ENCODE data around the gene CDH4. TPM values are rescaled to one million over a fixed set of nuclear protein-coding genes. Genes with fewer than 3 reads are reported as not detected.

CDH4 gene
- total and polyA plus RNA-seq, 4 experiments from 2014 or later, result 0.39 to 1.1 (median 0.41) TPM; not detected in 1

DNA sequence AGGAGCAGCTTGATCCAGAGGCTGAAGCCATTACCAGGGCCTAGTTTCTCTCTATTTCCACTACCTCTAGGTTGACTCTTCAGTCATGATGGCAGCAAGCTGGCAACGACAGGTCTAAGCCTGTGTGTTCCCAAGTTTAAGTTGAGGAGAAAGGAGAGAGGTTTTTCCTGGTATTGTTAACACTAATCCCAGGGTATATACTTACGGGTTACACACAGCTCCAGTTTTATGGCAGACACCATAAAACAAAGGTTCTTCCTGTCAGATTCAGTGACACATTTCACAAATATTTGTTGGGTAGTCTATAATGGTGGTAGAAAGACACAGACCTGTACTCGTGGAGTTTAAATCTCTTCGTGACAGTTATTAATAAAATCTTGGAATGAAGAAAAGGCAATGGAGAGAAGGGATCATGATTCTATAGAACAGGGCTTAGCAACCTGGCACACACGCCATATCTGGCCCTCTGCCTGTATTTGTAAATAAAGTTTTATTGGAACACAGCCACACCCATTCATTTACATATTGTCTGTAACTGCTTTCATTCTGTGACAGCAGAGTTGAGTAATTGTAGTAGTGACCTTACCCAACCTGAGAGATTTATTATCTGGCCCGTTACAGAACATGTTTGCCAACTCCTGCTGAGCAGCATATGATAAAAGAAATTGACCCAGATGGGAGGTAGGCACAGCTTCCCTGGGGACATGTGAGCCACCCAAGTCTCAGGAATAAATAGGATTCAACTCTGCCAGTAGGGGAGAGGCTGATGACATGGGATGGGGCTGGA lies 323.3 kb downstream of the CDH4 start:
- H3K4me3 Mint-ChIP-seq, result no peak overlapping the region
- no peak overlapping the region for H3K27ac ChIP-seq (ENCODE audit: low read depth, low read length)
- peaks cover 0 to 4% (median 0%) of the 10 kb centered on the region in 8 donors for H3K9me3 Mint-ChIP-seq
- peaks cover 2 to 3% of the 10 kb centered on the region in 2 donors for H3K27me3 Mint-ChIP-seq
- no peaks in the 10 kb centered on the region for H3K9me3 ChIP-seq (ENCODE audit: control insufficient read depth in 1 of 2, low read length in 2 of 2)
- no peaks in the 10 kb centered on the region for H3K36me3 ChIP-seq (ENCODE audit: insufficient read depth, low read length)
- no peaks in the 10 kb centered on the region for H3K4me1 Mint-ChIP-seq
- DNase-seq, result no peak
- intact Hi-C loops (cut with micrococcal nuclease), result no loop called here
- H3K36me3 Mint-ChIP-seq, result no peaks in the 10 kb centered on the region
- H3K27me3 ChIP-seq (ENCODE audit: insufficient read depth, low read length), result no peaks in the 10 kb centered on the region
- ChIA-PET CTCF (ENCODE audit: partially characterized antibody) (no interaction called here), POLR2A (ENCODE audit: partially characterized antibody) (no interaction called here)
- no peak overlapping the region for H3K4me3 ChIP-seq (ENCODE audit: low read length in 2 of 2)
- H3K27ac Mint-ChIP-seq, result no peak overlapping the region
- no peaks in the 10 kb centered on the region for H3K4me1 ChIP-seq (ENCODE audit: insufficient read depth, low read length)

DNA sequence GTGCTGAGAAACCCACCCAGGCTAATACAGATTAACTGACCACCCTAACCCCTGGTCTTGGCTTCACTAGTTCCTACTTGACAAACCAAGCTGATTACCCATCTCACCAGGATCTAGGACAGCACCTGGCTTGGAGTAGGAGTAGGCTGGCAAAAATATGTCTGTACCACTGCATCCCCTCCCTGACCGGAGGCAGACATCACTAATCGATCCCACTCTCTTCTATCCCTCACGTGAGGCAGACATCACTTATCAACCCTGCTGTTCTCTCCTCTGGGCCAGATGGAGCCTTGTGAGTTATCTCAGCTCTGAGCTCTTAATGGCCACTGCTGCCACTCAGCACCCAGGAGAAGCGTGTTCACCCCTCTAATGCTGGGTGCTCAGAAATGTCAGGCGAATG lies 324.3 kb downstream of the CDH4 start:
- Mint-ChIP-seq H3K4me1 (no peaks in the 10 kb centered on the region), H3K9me3 (peaks cover 0 to 4% (median 0%) of the 10 kb centered on the region in 8 donors), H3K27ac (no peak overlapping the region), H3K4me3 (no peak overlapping the region), H3K36me3 (no peaks in the 10 kb centered on the region), H3K27me3 (peaks cover 2 to 3% of the 10 kb centered on the region in 2 donors)
- Histone ChIP-seq H3K4me3 (ENCODE audit: low read length in 2 of 2) (no peak overlapping the region), H3K36me3 (ENCODE audit: insufficient read depth, low read length) (no peaks in the 10 kb centered on the region), H3K4me1 (ENCODE audit: insufficient read depth, low read length) (no peaks in the 10 kb centered on the region), H3K9me3 (ENCODE audit: control insufficient read depth in 1 of 2, low read length in 2 of 2) (no peaks in the 10 kb centered on the region), H3K27ac (ENCODE audit: low read depth, low read length) (no peak overlapping the region), H3K27me3 (ENCODE audit: insufficient read depth, low read length) (no peaks in the 10 kb centered on the region)
- DNase-seq, result no peak
- ChIA-PET POLR2A (ENCODE audit: partially characterized antibody) (no interaction called here), CTCF (ENCODE audit: partially characterized antibody) (no interaction called here)
- intact Hi-C loops (cut with micrococcal nuclease), result no loop called here

DNA sequence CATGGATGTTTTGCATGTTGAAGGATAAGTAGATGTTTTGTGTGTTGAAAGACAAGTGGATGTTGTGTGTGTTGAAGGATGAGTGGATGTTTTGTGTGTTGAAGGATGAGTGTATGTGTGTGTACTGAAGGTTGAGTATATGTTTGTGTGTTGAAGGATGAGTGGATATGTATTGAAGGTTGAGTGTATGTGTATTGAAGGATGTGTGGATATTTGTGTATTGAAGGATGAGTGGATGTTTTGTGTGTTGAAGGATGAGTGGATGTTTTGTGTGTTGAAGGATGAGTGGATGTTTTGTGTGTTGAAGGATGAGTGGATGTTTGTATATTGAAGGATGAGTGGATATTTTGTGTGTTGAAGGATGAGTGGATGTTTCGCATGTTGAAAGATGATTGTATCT lies 325.0 kb downstream of the CDH4 start:
- Mint-ChIP-seq H3K27me3 (peaks cover 2 to 3% of the 10 kb centered on the region in 2 donors), H3K36me3 (no peaks in the 10 kb centered on the region), H3K27ac (no peak overlapping the region), H3K4me1 (no peaks in the 10 kb centered on the region), H3K9me3 (peaks cover 0 to 4% (median 0%) of the 10 kb centered on the region in 8 donors), H3K4me3 (no peak overlapping the region)
- H3K4me1 ChIP-seq (ENCODE audit: insufficient read depth, low read length), result no peaks in the 10 kb centered on the region
- no peak for DNase-seq
- no peak overlapping the region for H3K27ac ChIP-seq (ENCODE audit: low read depth, low read length)
- intact Hi-C loops (cut with micrococcal nuclease), result no loop called here
- ChIA-PET CTCF (ENCODE audit: partially characterized antibody) (no interaction called here), POLR2A (ENCODE audit: partially characterized antibody) (no interaction called here)
- H3K27me3 ChIP-seq (ENCODE audit: insufficient read depth, low read length), result no peaks in the 10 kb centered on the region
- H3K4me3 ChIP-seq (ENCODE audit: low read length in 2 of 2), result no peak overlapping the region
- H3K9me3 ChIP-seq (ENCODE audit: control insufficient read depth in 1 of 2, low read length in 2 of 2), result no peaks in the 10 kb centered on the region
- no peaks in the 10 kb centered on the region for H3K36me3 ChIP-seq (ENCODE audit: insufficient read depth, low read length)

DNA sequence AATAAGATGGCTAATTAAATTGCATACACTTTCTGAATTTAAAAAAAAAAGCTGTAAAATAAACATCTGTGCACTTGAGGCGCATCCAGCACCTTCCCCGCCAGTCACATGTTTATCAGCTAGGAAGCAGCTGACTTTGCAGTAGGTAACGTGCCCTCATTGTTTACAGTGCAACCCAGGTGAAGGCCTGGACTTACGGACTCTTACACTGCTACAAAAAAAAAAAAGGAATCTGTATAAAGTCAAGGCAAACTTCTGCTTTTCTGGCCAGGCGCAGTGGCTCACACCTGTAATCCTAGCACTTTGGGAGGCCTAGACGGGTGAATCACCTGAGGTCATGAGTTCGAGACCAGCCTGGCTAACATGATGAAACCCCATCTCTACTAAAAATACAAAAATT lies 327.8 kb downstream of the CDH4 start:
- DNase-seq, result no peak
- Histone ChIP-seq H3K27me3 (ENCODE audit: insufficient read depth, low read length) (no peaks in the 10 kb centered on the region), H3K36me3 (ENCODE audit: insufficient read depth, low read length) (no peaks in the 10 kb centered on the region), H3K4me3 (ENCODE audit: low read length in 2 of 2) (no peak overlapping the region), H3K4me1 (ENCODE audit: insufficient read depth, low read length) (no peaks in the 10 kb centered on the region), H3K9me3 (ENCODE audit: control insufficient read depth in 1 of 2, low read length in 2 of 2) (no peaks in the 10 kb centered on the region), H3K27ac (ENCODE audit: low read depth, low read length) (no peak overlapping the region)
- CTCF ChIA-PET (ENCODE audit: partially characterized antibody), result no interaction called here
- Mint-ChIP-seq H3K27me3 (peaks cover 0 to 3% of the 10 kb centered on the region in 2 donors), H3K4me3 (no peak overlapping the region), H3K27ac (no peak overlapping the region), H3K9me3 (peaks cover 0 to 3% (median 0%) of the 10 kb centered on the region in 8 donors), H3K36me3 (no peaks in the 10 kb centered on the region), H3K4me1 (no peaks in the 10 kb centered on the region)
- POLR2A ChIA-PET (ENCODE audit: partially characterized antibody), result no interaction called here
- intact Hi-C loops (cut with micrococcal nuclease), result no loop called here

DNA sequence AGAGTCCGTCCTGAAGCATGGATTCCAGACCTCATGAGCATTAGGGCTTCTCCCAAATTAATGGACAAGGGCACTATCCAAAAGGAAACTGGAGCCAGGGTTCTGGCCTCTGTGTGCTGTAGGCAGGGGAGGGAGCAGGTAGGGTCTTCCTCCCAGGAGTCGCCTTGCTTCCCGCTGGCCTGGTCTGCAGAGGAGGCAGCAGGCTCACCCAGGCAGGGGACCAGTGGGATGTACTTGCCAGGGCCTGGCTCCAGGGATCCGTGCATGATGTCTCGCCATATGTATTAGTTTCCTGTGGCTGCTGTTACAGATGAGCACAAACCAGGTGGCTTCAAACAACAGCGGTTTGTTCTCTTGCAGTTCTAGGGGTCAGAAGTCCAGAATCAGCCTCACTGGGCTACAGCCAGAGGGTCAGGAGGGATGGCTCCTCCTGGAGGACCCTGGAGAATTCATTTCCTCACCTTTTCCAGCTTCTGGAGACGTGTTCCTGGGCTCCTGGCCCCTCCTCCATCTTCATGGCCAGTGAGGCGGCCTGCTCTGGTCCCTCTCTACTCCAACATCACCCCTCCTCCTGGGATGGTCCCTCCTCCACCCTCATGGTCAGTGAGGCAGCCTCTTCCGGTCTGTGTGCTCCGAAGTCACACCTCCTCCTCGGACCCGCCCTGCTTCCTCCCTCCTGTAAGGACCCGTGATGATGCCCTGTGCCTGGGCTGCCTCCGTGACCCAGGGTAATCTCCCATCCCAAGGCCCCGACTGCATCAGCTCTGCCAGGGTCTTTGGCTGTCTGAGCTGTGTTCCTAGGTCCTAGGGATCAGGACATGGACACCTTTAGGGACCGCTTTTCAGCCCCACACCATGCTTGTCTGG lies 329.1 kb downstream of the CDH4 start:
- intact Hi-C loops (cut with micrococcal nuclease), result no loop called here
- H3K4me1 Mint-ChIP-seq, result no peaks in the 10 kb centered on the region
- CTCF ChIA-PET (ENCODE audit: partially characterized antibody), result no interaction called here

DNA sequence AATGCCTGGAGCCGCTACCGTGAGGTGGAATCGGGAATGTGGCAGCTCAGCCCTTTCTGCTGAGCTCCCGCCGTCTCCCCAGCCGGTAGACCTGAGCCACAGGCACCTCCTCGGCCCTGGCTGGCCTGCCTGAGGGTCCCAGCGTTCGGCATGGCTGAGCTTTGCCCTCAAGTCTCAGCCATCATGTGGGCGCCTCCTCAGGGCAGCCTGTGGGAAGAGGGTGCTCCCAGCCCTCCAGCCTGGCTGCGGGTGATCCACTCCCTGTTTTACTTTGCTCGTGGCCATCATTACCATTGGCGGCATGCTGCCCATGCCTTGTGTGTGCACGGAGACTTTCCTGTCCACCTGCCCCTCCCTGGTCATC lies 329.7 kb downstream of the CDH4 start:
- DNase-seq, result no peak
- H3K27ac Mint-ChIP-seq, result no peak overlapping the region
- peaks cover 0 to 3% (median 0%) of the 10 kb centered on the region in 8 donors for H3K9me3 Mint-ChIP-seq
- CTCF ChIA-PET (ENCODE audit: partially characterized antibody), result no interaction called here
- no peaks in the 10 kb centered on the region for H3K4me1 Mint-ChIP-seq
- Histone ChIP-seq H3K4me1 (ENCODE audit: insufficient read depth, low read length) (no peaks in the 10 kb centered on the region), H3K27ac (ENCODE audit: low read depth, low read length) (no peak overlapping the region), H3K36me3 (ENCODE audit: insufficient read depth, low read length) (no peaks in the 10 kb centered on the region), H3K27me3 (ENCODE audit: insufficient read depth, low read length) (no peaks in the 10 kb centered on the region), H3K4me3 (ENCODE audit: low read length in 2 of 2) (no peak overlapping the region), H3K9me3 (ENCODE audit: control insufficient read depth in 1 of 2, low read length in 2 of 2) (no peaks in the 10 kb centered on the region)
- peaks cover 0 to 3% of the 10 kb centered on the region in 2 donors for H3K27me3 Mint-ChIP-seq
- intact Hi-C loops (cut with micrococcal nuclease), result no loop called here
- H3K36me3 Mint-ChIP-seq, result no peaks in the 10 kb centered on the region
- H3K4me3 Mint-ChIP-seq, result no peak overlapping the region
- POLR2A ChIA-PET (ENCODE audit: partially characterized antibody), result no interaction called here

More for the DNA sequence above, 329.1 kb downstream of the CDH4 start:
- POLR2A ChIA-PET (ENCODE audit: partially characterized antibody), result no interaction called here
- H3K4me1 ChIP-seq (ENCODE audit: insufficient read depth, low read length), result no peaks in the 10 kb centered on the region
- H3K9me3 Mint-ChIP-seq, result peaks cover 0 to 3% (median 0%) of the 10 kb centered on the region in 8 donors
- no peak for DNase-seq
- H3K27ac Mint-ChIP-seq, result no peak overlapping the region
- H3K4me3 Mint-ChIP-seq, result no peak overlapping the region
- no peak overlapping the region for H3K4me3 ChIP-seq (ENCODE audit: low read length in 2 of 2)
- no peaks in the 10 kb centered on the region for H3K36me3 ChIP-seq (ENCODE audit: insufficient read depth, low read length)
- H3K27ac ChIP-seq (ENCODE audit: low read depth, low read length), result no peak overlapping the region
- H3K27me3 Mint-ChIP-seq, result peaks cover 0 to 3% of the 10 kb centered on the region in 2 donors
- H3K9me3 ChIP-seq (ENCODE audit: control insufficient read depth in 1 of 2, low read length in 2 of 2), result no peaks in the 10 kb centered on the region
- no peaks in the 10 kb centered on the region for H3K27me3 ChIP-seq (ENCODE audit: insufficient read depth, low read length)
- H3K36me3 Mint-ChIP-seq, result no peaks in the 10 kb centered on the region

DNA sequence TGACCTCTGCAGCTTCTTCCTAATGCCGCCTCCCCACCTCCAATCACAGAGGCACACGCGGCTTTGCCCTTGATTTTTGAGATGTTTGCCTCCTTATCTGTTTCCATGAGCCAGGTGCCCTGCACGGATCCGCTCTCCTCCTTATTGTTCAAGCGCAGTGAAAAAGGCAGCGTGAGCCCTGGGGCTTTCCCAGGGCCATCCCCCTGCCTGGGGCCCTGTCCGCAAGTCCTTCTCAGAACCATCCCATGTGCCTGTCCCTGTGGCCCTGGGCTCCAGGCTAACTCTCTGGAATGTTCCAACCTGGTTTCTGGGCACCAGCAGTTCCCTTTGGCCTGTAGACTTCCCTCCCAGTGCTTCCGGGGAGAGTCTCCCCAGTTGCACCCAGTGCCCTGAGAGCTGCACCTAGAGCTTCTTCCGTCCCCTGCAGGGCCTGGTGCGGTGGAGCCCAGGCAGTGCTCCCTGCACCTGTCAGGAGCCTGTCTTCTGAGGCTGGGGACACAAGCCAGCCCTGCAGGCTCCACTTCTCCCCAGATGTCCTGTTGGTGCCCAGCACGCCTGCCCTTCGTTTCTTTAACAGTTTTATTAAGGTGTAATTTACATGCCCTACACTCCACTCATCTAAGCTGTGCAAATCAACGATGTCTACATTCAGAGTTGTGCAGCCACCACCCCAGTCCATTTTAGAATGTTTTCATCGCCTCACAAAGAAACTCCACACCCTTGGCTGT lies 330.3 kb downstream of the CDH4 start:
- Histone ChIP-seq H3K4me1 (ENCODE audit: insufficient read depth, low read length) (no peaks in the 10 kb centered on the region), H3K36me3 (ENCODE audit: insufficient read depth, low read length) (no peaks in the 10 kb centered on the region), H3K4me3 (ENCODE audit: low read length in 2 of 2) (no peak overlapping the region), H3K27ac (ENCODE audit: low read depth, low read length) (no peak overlapping the region), H3K9me3 (ENCODE audit: control insufficient read depth in 1 of 2, low read length in 2 of 2) (no peaks in the 10 kb centered on the region), H3K27me3 (ENCODE audit: insufficient read depth, low read length) (no peaks in the 10 kb centered on the region)
- intact Hi-C loops (cut with micrococcal nuclease), result no loop called here
- peak overlapping the region in 1 of 8 donors; percentile 12 for H3K4me3 Mint-ChIP-seq
- no peaks in the 10 kb centered on the region for H3K4me1 Mint-ChIP-seq
- no peaks in the 10 kb centered on the region for H3K36me3 Mint-ChIP-seq
- H3K27ac Mint-ChIP-seq, result no peak overlapping the region
- ChIA-PET CTCF (ENCODE audit: partially characterized antibody) (no interaction called here), POLR2A (ENCODE audit: partially characterized antibody) (no interaction called here)
- no peak for DNase-seq
- H3K9me3 Mint-ChIP-seq, result peaks cover 0 to 3% (median 0%) of the 10 kb centered on the region in 8 donors
- peaks cover 0 to 3% of the 10 kb centered on the region in 2 donors for H3K27me3 Mint-ChIP-seq
